ENCODE data around the gene GRIA3. TPM values are rescaled to one million over a fixed set of nuclear protein-coding genes. Genes with fewer than 3 reads are reported as not detected.

Gene GRIA3
- polyA plus RNA-seq, 1 experiment = 27.7 TPM

- ChIA-PET POLR2A (no interaction called here), CTCF (no interaction called here)
- DNase-seq (ENCODE audit: low read depth) = no peak
- Histone ChIP-seq H3K4me3 (ENCODE audit: low read depth, low read length) (no peak overlapping the region), H3K27me3 (ENCODE audit: control insufficient read depth, insufficient read depth, low read length) (no peaks in the 10 kb centered on the region), H3K36me3 (ENCODE audit: control insufficient read depth, insufficient read depth, low read length) (no peaks in the 10 kb centered on the region)
- no peak for TF ChIP-seq CTCF (IDR thresholded peaks at IDR 0.05; ENCODE audit: insufficient read depth, low read depth, low read length)
Observed at GRCh38 chrX:123202523-123202922, 18.4 kb downstream of the GRIA3 start.

- Histone ChIP-seq H3K27me3 (ENCODE audit: control insufficient read depth, insufficient read depth, low read length) (no peaks in the 10 kb centered on the region), H3K36me3 (ENCODE audit: control insufficient read depth, insufficient read depth, low read length) (no peaks in the 10 kb centered on the region), H3K4me3 (ENCODE audit: low read depth, low read length) (no peak overlapping the region)
- CTCF ChIA-PET = interaction anchor here (1.3 kb wide), 1 partner anchor 9 kb away, joined by 3 read pairs; no protein-coding TSS in a partner anchor
- POLR2A ChIA-PET = no interaction called here
- DNase-seq (ENCODE audit: low read depth) = no peak
- no peak for TF ChIP-seq CTCF (IDR thresholded peaks at IDR 0.05; ENCODE audit: insufficient read depth, low read depth, low read length)
Observed at GRCh38 chrX:123203772-123204171, 19.7 kb downstream of the GRIA3 start.

- DNase-seq (ENCODE audit: low read depth) = no peak
- Histone ChIP-seq H3K36me3 (ENCODE audit: control insufficient read depth, insufficient read depth, low read length) (no peaks in the 10 kb centered on the region), H3K27me3 (ENCODE audit: control insufficient read depth, insufficient read depth, low read length) (no peaks in the 10 kb centered on the region), H3K4me3 (ENCODE audit: low read depth, low read length) (no peak overlapping the region)
- POLR2A ChIA-PET = no interaction called here
- CTCF ChIA-PET = no interaction called here
- TF ChIP-seq CTCF (IDR thresholded peaks at IDR 0.05; ENCODE audit: insufficient read depth, low read depth, low read length) = no peak
Observed at GRCh38 chrX:123206176-123206575, 22.1 kb downstream of the GRIA3 start.

- ChIA-PET POLR2A (no interaction called here), CTCF (no interaction called here)
- no peaks in the 10 kb centered on the region for H3K27me3 ChIP-seq (ENCODE audit: control insufficient read depth, insufficient read depth, low read length)
- no peak overlapping the region for H3K4me3 ChIP-seq (ENCODE audit: low read depth, low read length)
- H3K36me3 ChIP-seq (ENCODE audit: control insufficient read depth, insufficient read depth, low read length) = no peaks in the 10 kb centered on the region
- DNase-seq (ENCODE audit: low read depth) = no peak
- no peak for TF ChIP-seq CTCF (IDR thresholded peaks at IDR 0.05; ENCODE audit: insufficient read depth, low read depth, low read length)
Observed at GRCh38 chrX:123210252-123210651, 26.2 kb downstream of the GRIA3 start.

GRCh38 chrX:123215397-123216089, 31.5 kb downstream of the GRIA3 start:
- no peak overlapping the region for H3K4me3 ChIP-seq (ENCODE audit: low read depth, low read length)
- H3K36me3 ChIP-seq (ENCODE audit: control insufficient read depth, insufficient read depth, low read length) = no peaks in the 10 kb centered on the region
- CTCF ChIA-PET = no interaction called here
- no peak for TF ChIP-seq CTCF (IDR thresholded peaks at IDR 0.05; ENCODE audit: insufficient read depth, low read depth, low read length)
- H3K27me3 ChIP-seq (ENCODE audit: control insufficient read depth, insufficient read depth, low read length) = no peaks in the 10 kb centered on the region
- no peak for DNase-seq (ENCODE audit: low read depth)
- POLR2A ChIA-PET = no interaction called here

Data from BJ (cell line).